Measurements from ENCODE around the gene CPNE5. TPM values are rescaled to one million over a fixed set of nuclear protein-coding genes. Genes with fewer than 3 reads are reported as not detected.
A peak's percentile ranks its signal among the peaks of the same experiment; 100 is the strongest.

Gene CPNE5
- total RNA-seq, 4 donors from 2014 or later = 9.5 to 33.8 (median 12.2) TPM

DNA sequence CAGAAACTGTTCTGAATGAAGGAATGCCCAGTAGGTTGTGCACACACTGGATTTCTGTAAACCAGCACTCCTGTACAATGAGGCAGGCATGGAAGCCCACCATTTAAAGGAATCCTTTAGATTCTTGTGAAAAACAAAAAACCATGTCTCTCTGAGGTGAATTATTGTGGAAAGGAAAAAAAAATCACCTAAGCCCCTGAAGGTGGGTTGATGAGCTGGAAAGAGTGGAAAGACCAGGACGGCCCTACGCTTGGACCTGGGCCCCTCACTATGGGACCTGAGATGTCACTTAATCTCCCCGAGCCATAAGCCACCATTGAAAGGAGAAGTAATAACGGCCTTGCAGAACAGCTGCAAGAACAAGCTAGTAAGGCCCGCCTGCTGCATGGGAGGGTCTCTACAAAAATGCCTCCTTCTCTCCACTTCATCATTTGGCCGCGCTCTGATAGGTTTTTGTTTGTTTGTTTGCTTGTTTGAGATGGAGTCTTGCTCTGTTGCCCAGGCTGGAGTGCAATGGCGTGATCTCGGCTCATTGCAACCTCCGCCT is 72.8 kb downstream of the CPNE5 start:
- no peak for TF ChIP-seq POLR2A (IDR thresholded peaks at IDR 0.05)
- TF ChIP-seq, protein P1, sequence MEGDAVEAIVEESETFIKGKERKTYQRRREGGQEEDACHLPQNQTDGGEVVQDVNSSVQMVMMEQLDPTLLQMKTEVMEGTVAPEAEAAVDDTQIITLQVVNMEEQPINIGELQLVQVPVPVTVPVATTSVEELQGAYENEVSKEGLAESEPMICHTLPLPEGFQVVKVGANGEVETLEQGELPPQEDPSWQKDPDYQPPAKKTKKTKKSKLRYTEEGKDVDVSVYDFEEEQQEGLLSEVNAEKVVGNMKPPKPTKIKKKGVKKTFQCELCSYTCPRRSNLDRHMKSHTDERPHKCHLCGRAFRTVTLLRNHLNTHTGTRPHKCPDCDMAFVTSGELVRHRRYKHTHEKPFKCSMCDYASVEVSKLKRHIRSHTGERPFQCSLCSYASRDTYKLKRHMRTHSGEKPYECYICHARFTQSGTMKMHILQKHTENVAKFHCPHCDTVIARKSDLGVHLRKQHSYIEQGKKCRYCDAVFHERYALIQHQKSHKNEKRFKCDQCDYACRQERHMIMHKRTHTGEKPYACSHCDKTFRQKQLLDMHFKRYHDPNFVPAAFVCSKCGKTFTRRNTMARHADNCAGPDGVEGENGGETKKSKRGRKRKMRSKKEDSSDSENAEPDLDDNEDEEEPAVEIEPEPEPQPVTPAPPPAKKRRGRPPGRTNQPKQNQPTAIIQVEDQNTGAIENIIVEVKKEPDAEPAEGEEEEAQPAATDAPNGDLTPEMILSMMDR (IDR thresholded peaks at IDR 0.05) = no peak
- intact Hi-C loops (cut with DNase I; ENCODE audit: low total_unique reads) = loop anchor here (10.0 kb wide), 1 partner anchor 248 kb away; no protein-coding TSS in a partner anchor
- Histone ChIP-seq H3K4me3 (no peak overlapping the region), H3K27ac (no peak overlapping the region), H3K36me3 (no peaks in the 10 kb centered on the region), H3K4me1 (peaks cover 4 to 11% of the 10 kb centered on the region in 2 donors), H3K27me3 (no peaks in the 10 kb centered on the region), H3K9me3 (no peaks in the 10 kb centered on the region)
- DNase-seq = no peak

DNA sequence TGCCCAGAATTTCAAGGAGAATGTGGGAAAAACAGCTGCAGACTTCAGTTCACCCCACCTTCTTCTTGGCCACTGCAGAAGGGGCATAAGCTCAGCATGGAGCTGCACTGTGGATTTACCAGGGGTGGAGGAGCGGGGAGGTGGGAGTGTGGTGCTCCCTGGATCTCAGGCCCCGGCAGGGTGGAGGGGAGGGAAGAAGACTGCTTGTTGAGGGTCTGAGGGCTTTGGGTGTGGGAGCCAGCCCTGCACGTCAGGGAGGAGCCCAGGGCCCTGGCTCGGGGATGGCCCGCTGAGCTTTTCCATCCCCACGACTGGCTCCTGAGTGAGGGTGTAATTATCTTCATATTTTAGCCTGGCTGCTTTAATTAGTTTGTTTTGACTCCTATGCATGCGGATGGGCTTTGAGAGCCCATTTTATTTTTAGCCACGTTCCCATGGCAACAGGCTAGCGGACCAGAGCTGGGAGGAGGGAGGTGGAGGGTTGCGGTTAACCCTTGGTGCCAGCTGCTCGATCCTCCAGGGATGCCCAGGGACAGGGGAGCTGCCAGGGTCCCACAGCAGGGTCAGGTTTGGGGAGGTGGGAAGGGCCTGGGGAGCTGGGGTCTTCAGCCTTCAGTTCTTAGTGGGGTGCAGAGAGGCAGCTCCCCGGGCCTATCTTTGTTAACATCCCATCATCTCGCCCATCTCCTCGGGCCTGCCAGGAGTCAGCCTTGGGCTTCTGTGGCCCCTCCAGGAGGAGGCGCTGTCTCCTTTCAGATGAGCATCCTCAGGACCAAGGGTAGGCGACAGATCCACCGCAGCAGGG is 73.4 kb downstream of the CPNE5 start:
- H3K36me3 ChIP-seq = no peaks in the 10 kb centered on the region
- H3K27me3 ChIP-seq = no peaks in the 10 kb centered on the region
- TF ChIP-seq, protein P1 (IDR thresholded peaks at IDR 0.05) = peak; percentile 79 to 96 (median 90)
- TF ChIP-seq POLR2A (IDR thresholded peaks at IDR 0.05) = no peak
- intact Hi-C loops (cut with DNase I; ENCODE audit: low total_unique reads) = loop anchor here (10.0 kb wide), 1 partner anchor 249 kb away; no protein-coding TSS in a partner anchor
- no peaks in the 10 kb centered on the region for H3K9me3 ChIP-seq
- H3K27ac ChIP-seq = peak overlapping the region; percentile 25 to 38
- peaks cover 4 to 11% of the 10 kb centered on the region in 2 donors for H3K4me1 ChIP-seq
- no peak overlapping the region for H3K4me3 ChIP-seq
- peak; percentile 81 to 88 for DNase-seq

DNA sequence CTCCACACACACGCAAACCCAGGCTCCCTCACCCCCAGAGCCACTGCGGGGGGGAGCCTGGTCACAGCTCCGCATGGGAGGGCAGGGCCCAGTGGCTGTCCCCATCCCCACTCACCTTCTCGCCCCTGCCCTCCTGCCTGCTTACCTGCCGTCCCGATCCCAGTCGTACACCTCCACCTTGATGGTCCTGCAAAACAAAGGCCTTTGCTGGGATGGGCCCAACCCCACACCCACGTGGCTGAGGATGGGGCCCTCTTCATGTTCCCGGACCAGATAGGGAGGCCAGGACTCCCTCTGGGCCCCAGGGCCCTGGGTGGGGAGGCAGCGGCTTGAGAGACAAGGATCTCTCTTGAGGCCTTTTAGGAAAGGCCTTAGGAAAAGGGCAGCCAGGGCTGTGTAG is 74.1 kb downstream of the CPNE5 start:
- no peak for TF ChIP-seq POLR2A (IDR thresholded peaks at IDR 0.05)
- TF ChIP-seq, protein P1 (IDR thresholded peaks at IDR 0.05) = no peak
- no peak for DNase-seq
- Histone ChIP-seq H3K4me3 (no peak overlapping the region), H3K27ac (peak overlapping the region; percentile 25 to 38), H3K27me3 (no peaks in the 10 kb centered on the region), H3K9me3 (no peaks in the 10 kb centered on the region), H3K4me1 (peaks cover 4 to 11% of the 10 kb centered on the region in 2 donors), H3K36me3 (no peaks in the 10 kb centered on the region)
- intact Hi-C loops (cut with DNase I; ENCODE audit: low total_unique reads) = loop anchor here (10.0 kb wide), 1 partner anchor 250 kb away; no protein-coding TSS in a partner anchor

DNA sequence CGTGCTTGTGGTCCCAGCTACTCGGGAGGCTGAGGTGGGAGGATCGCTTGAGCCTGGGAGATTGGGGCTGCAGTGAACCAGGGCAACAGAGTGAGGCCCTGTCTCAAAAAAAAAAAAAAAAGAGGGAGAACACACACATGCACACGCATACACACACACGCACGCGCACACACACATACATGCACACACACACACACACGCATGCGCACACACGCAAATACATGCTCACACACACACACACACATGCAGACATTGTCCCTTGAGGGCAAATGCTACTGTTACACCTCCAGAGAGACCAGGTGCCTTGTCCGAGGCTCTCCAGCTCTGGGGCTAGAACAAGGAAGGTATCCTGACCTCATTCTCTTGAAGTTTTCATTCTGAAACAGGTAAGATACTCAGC is 77.1 kb downstream of the CPNE5 start:
- intact Hi-C loops (cut with DNase I; ENCODE audit: low total_unique reads) = loop anchor here (10.0 kb wide), 1 partner anchor 253 kb away; no protein-coding TSS in a partner anchor
- peaks cover 4 to 11% of the 10 kb centered on the region in 2 donors for H3K4me1 ChIP-seq
- TF ChIP-seq, protein P1 (IDR thresholded peaks at IDR 0.05) = no peak
- no peak for TF ChIP-seq POLR2A (IDR thresholded peaks at IDR 0.05)
- no peaks in the 10 kb centered on the region for H3K36me3 ChIP-seq
- H3K4me3 ChIP-seq = no peak overlapping the region
- no peaks in the 10 kb centered on the region for H3K9me3 ChIP-seq
- no peak overlapping the region for H3K27ac ChIP-seq
- DNase-seq = no peak
- H3K27me3 ChIP-seq = no peaks in the 10 kb centered on the region

Measured in uterus (tissue), 4 donors.